SJSA1 (cell line): ENCODE measurements around the gene ETFBKMT. TPM values are rescaled to one million over a fixed set of nuclear protein-coding genes. Genes with fewer than 3 reads are reported as not detected.
A peak's percentile ranks its signal among the peaks of the same experiment; 100 is the strongest.

Source experiments
- DNase-seq, 2 experiments: peaks; one replicate each; pipeline ENCODE4 v3.0.0-alpha.2; 2015 to 2020; ENCODE audit warnings: low spot score in 2 of 2, low read depth in 1 of 2
- H3K27ac ChIP-seq: fragments of 250-450 bp; sonication (Bioruptor Pico); 2 replicates; pipeline ENCODE4 v1.5.1; 2020; ENCODE audit warnings: mild to moderate bottlenecking, moderate library complexity
- H3K27me3 ChIP-seq: fragments of 250-450 bp; sonication (Bioruptor Pico); replicated peaks from 2 replicates; pipeline ENCODE4 v1.5.1; 2020; ENCODE audit warnings: mild to moderate bottlenecking, moderate library complexity
- H3K36me3 ChIP-seq: fragments of 250-450 bp; sonication (Bioruptor Pico); 2 replicates; pipeline ENCODE4 v1.5.1; 2020; ENCODE audit warnings: mild to moderate bottlenecking
- H3K4me1 ChIP-seq: fragments of 250-450 bp; sonication (Bioruptor Pico); replicated peaks from 2 replicates; pipeline ENCODE4 v1.6.1; 2021; ENCODE audit warnings: mild to moderate bottlenecking
- H3K4me3 ChIP-seq: fragments of 250-450 bp; sonication (Bioruptor Pico); 2 replicates; pipeline ENCODE4 v1.5.1; 2020; ENCODE audit warnings: mild to moderate bottlenecking
- H3K9me3 ChIP-seq: fragments of 250-450 bp; sonication (Bioruptor Pico); replicated peaks from 2 replicates; pipeline ENCODE4 v1.5.1; 2020; ENCODE audit warnings: mild to moderate bottlenecking
- total RNA-seq: library from RNA; depleted of rRNA; stranded (reverse); fragments of >200 nt; shearing (Covaris generic); gene quantifications from 2 replicates; pipeline ENCODE4 v1.2.3, GENCODE V29; 2014; rRNA removed

ETFBKMT gene
- 0.53 and 1.5 TPM in 2 replicates for total RNA-seq

- peaks cover 3% of the 10 kb centered on the region; the same call in 1 of the 2 replicates for H3K4me1 ChIP-seq
- H3K4me3 ChIP-seq = peak within 1 kb of the TSS; percentile 50
- peak within 1 kb of the TSS; percentile 77 for H3K27ac ChIP-seq
- no peaks in the 10 kb centered on the region for H3K36me3 ChIP-seq
- no peaks in the 10 kb centered on the region for H3K27me3 ChIP-seq
- DNase-seq = peak; percentile 90 to 95
- H3K9me3 ChIP-seq = no peaks in the 10 kb centered on the region
Observed at GRCh38 chr12:31659087-31659942, at the start of gene ETFBKMT. Gene ETFBKMT (plus strand): TSS chr12:31659688. CDS start chr12:31661954, 2,266 bp downstream.

DNA sequence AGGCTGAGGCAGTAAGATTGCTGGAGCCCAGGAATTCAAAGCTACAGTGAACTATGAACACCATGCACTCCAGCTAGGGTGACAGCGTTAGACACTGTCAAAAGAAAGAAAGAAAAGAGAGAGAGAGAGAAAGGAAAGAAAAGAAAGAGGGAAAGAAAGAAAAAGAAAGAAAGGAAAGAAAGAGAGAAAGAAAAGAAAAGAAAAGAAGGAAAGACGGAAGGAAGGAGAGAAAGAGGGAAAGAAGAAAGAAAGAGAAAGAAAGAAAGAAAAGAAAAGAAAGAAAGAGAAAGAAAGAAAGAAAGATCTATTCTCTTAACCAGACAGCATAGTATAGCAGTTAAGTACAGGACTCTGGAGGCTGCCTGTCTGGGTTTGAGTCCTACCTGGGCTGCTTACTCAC is 46.7 kb upstream of the ETFBKMT start:
- Histone ChIP-seq H3K36me3 (no peaks in the 10 kb centered on the region), H3K27ac (no peak overlapping the region), H3K9me3 (peaks cover 14% of the 10 kb centered on the region), H3K4me1 (no peaks in the 10 kb centered on the region), H3K4me3 (no peak overlapping the region), H3K27me3 (no peaks in the 10 kb centered on the region)
- no peak for DNase-seq

DNA sequence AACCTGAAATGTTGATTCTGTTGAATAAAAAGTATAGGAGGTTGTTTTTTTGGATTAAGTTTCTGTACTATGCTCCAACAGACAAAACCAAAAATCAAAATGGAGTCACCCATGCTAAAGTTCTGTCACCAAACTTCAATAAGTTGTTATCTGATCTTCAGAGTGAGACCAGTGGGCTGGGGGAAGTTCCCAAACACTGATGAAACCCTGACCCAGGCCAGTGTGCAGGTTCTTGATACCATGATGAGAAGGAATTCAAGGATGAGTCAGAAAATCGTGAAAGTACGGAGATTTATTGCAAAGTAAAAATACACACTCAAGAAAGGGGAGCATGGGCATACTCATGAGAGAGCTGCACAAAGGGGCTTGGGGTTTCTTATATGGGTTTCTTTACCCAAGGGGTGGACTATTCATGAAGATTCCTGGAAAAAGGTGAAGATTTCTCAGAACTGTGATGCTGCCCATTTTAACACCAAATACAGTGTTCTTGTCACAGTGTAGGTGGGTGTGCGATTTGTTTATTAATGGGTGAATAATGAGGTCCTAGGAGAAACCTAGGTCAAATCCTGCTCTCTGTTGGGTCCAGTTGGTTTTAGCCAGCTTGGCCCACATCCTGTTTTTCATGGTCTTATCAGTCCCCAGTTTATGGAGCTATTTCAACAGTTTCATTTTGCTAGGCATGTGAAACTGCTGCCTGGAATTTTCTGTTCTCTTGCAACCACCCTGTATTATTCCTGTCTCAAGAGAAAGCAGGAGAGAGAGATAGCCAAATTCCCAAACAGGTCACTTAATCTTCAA is 41.1 kb upstream of the ETFBKMT start:
- Histone ChIP-seq H3K4me3 (no peak overlapping the region), H3K27me3 (no peaks in the 10 kb centered on the region), H3K9me3 (no peaks in the 10 kb centered on the region), H3K4me1 (no peaks in the 10 kb centered on the region), H3K27ac (no peak overlapping the region), H3K36me3 (no peaks in the 10 kb centered on the region)
- no peak for DNase-seq

DNA sequence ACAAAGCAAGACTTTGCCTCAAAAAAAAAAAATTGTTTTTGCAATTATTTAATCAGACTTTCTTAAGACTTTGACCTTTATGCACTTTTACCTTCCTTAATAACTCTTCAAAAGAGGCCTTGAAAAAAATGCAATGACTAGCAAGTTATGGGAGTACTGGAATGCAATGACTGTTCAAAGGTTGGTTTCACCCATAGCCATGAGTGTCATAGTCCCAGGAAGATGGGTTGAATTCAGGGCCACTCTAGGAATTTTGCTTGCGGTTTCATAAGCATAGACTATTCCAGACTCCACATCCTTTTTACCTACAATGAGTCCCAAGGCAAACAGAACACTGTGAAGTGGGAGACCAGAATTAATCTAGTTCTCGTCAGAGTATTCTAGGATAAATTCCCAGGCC is 39.2 kb upstream of the ETFBKMT start:
- H3K4me3 ChIP-seq = no peak overlapping the region
- no peaks in the 10 kb centered on the region for H3K4me1 ChIP-seq
- H3K36me3 ChIP-seq = no peaks in the 10 kb centered on the region
- no peaks in the 10 kb centered on the region for H3K9me3 ChIP-seq
- no peak for DNase-seq
- H3K27ac ChIP-seq = no peak overlapping the region
- H3K27me3 ChIP-seq = no peaks in the 10 kb centered on the region

- no peaks in the 10 kb centered on the region for H3K4me1 ChIP-seq
- H3K27ac ChIP-seq = no peak overlapping the region
- H3K4me3 ChIP-seq = no peak overlapping the region
- H3K36me3 ChIP-seq = no peaks in the 10 kb centered on the region
- H3K27me3 ChIP-seq = no peaks in the 10 kb centered on the region
- no peak for DNase-seq
- no peaks in the 10 kb centered on the region for H3K9me3 ChIP-seq
Observed at GRCh38 chr12:31622038-31622437, 37.5 kb upstream of the ETFBKMT start.

- Histone ChIP-seq H3K4me3 (no peak overlapping the region), H3K9me3 (no peaks in the 10 kb centered on the region), H3K4me1 (peaks cover 11% of the 10 kb centered on the region), H3K36me3 (no peaks in the 10 kb centered on the region), H3K27ac (no peak overlapping the region), H3K27me3 (no peaks in the 10 kb centered on the region)
- no peak for DNase-seq
Observed at GRCh38 chr12:31626270-31626995, 33.1 kb upstream of the ETFBKMT start.

DNA sequence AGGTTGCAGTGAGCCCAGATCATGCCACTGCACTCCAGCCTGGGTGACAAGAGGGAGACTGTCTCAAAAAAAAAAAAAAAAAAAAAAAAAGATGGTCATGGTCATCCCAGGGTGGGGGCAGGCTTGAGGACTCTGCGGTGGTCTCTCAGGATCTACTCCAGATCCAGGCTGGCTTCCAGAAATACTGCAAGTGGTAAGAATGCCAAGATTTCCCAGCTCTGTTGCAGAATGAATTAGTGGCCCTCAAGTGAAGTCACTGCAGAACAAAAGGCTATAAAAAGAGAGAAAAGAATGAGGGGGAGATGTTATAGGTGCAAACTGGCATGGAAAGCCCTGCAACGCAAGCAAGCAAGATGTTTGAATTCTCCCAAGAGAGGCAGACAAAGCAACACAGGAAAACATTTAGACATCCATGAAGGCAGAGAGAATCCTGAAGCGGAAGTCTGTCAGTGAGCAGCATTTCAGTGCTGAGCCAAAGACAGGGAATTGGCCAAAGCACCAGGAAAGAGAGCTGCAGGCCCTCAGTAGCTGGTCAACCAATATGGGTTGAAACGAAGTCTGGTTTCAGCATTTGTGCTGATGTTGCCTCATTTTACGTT is 31.9 kb upstream of the ETFBKMT start:
- Histone ChIP-seq H3K27me3 (no peaks in the 10 kb centered on the region), H3K9me3 (no peaks in the 10 kb centered on the region), H3K4me3 (no peak overlapping the region), H3K4me1 (peaks cover 11% of the 10 kb centered on the region), H3K27ac (no peak overlapping the region), H3K36me3 (no peaks in the 10 kb centered on the region)
- no peak for DNase-seq

- Histone ChIP-seq H3K27ac (no peak overlapping the region), H3K36me3 (no peaks in the 10 kb centered on the region)
Observed at GRCh38 chr12:31629756-31630732, 29.4 kb upstream of the ETFBKMT start.

GRCh38 chr12:31631023-31631724 is 28.3 kb upstream of the ETFBKMT start:
- H3K4me3 ChIP-seq = no peak overlapping the region
- no peaks in the 10 kb centered on the region for H3K27me3 ChIP-seq
- no peak for DNase-seq
- no peaks in the 10 kb centered on the region for H3K36me3 ChIP-seq
- no peak overlapping the region for H3K27ac ChIP-seq
- H3K4me1 ChIP-seq = peaks cover 11% of the 10 kb centered on the region
- H3K9me3 ChIP-seq = no peaks in the 10 kb centered on the region

More at GRCh38 chr12:31629756-31630732, 29.4 kb upstream of the ETFBKMT start:
- Histone ChIP-seq H3K27me3 (no peaks in the 10 kb centered on the region), H3K4me1 (peaks cover 11% of the 10 kb centered on the region), H3K9me3 (no peaks in the 10 kb centered on the region), H3K4me3 (no peak overlapping the region)
- peak in 1 of 2 experiments; percentile 15 for DNase-seq

- no peak overlapping the region for H3K4me3 ChIP-seq
- H3K27me3 ChIP-seq = no peaks in the 10 kb centered on the region
- H3K36me3 ChIP-seq = no peaks in the 10 kb centered on the region
- H3K27ac ChIP-seq = no peak overlapping the region
- no peaks in the 10 kb centered on the region for H3K9me3 ChIP-seq
- peaks cover 13% of the 10 kb centered on the region for H3K4me1 ChIP-seq
- DNase-seq = no peak
Observed at GRCh38 chr12:31631809-31632208, 27.7 kb upstream of the ETFBKMT start.

- no peaks in the 10 kb centered on the region for H3K36me3 ChIP-seq
- H3K27me3 ChIP-seq = no peaks in the 10 kb centered on the region
- no peak overlapping the region for H3K27ac ChIP-seq
- no peak for DNase-seq
- H3K9me3 ChIP-seq = no peaks in the 10 kb centered on the region
- H3K4me3 ChIP-seq = no peak overlapping the region
- peaks cover 14% of the 10 kb centered on the region for H3K4me1 ChIP-seq
Observed at GRCh38 chr12:31633464-31633863, 26.0 kb upstream of the ETFBKMT start.

DNA sequence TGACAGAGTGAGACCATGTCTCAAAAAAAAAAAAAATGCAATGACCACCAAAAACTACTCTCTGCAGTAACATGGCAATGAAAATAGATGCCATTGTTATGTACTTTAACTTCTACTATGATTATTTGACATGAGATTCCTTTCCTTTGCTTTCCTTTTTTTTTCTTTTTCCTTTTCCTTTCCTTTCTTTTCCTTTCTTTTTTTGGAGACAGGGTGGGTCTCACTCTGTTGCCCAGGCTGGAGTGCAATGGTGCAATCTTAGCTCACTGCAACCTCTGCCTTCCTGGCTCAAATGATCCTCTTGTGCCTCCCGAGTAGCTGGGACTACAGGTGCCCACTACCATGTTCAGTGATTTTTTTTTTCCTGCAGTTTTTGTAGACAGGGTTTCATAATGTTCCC is 24.9 kb upstream of the ETFBKMT start:
- no peaks in the 10 kb centered on the region for H3K27me3 ChIP-seq
- peaks cover 10% of the 10 kb centered on the region for H3K4me1 ChIP-seq
- H3K9me3 ChIP-seq = no peaks in the 10 kb centered on the region
- no peak for DNase-seq
- H3K36me3 ChIP-seq = no peaks in the 10 kb centered on the region
- no peak overlapping the region for H3K27ac ChIP-seq
- H3K4me3 ChIP-seq = no peak overlapping the region
